Measurements from ENCODE around the gene AMZ2.

- TF ChIP-seq POLR2AphosphoS5 (IDR thresholded peaks at IDR 0.05; ENCODE audit: low read depth) (no peak), CTCF (conservative IDR thresholded peaks at IDR 0.05; ENCODE audit: low read depth in 2 of 2) (no peak), JUNB (IDR thresholded peaks at IDR 0.05; ENCODE audit: unreplicated experiment) (no peak), EZH2 (IDR thresholded peaks at IDR 0.05; ENCODE audit: low read depth, unreplicated experiment) (no peak), CREB1 (CRISPR knock-in tag; IDR thresholded peaks at IDR 0.05; ENCODE audit: low read depth) (no peak), REST (IDR thresholded peaks at IDR 0.05; ENCODE audit: unreplicated experiment) (no peak), STAT1 (IDR thresholded peaks at IDR 0.05; ENCODE audit: unreplicated experiment) (no peak), EZH2phosphoT487 (IDR thresholded peaks at IDR 0.05; ENCODE audit: unreplicated experiment) (no peak), ZNF331 (CRISPR knock-in tag; IDR thresholded peaks at IDR 0.05; ENCODE audit: low read depth) (no peak)
Observed at GRCh38 chr17:68294617-68295016, 46.8 kb downstream of the AMZ2 start.

Measured in GM23338 (cell line).